OCI-LY7 (cell line): ENCODE measurements around the gene ACOXL. TPM values are rescaled to one million over a fixed set of nuclear protein-coding genes. Genes with fewer than 3 reads are reported as not detected.

ENCODE experiments used
- BruUV-seq: library from RNA; stranded (reverse); fragments of 400-500 nt; replicated peaks from 2 replicates; lab custom pipeline; 2021; lab: Mats Ljungman, UMichigan
- CTCF ChIA-PET: fragments of 300-600 bp; sonication (Branson Sonifier 250); formaldehyde crosslinking; loops from one replicate; lab custom pipeline; 2022; ENCODE audit warnings: antibody characterized with exemption; ENCODE audit not compliant: unreplicated experiment; lab: Charles Lee
- POLR2A ChIA-PET: fragments of 300-600 bp; sonication (Branson Sonifier 250); formaldehyde crosslinking; loops from one replicate; lab custom pipeline; 2022; ENCODE audit warnings: antibody characterized with exemption; lab: Charles Lee
- DNase-seq: peaks from one replicate; pipeline ENCODE4 v3.0.0-alpha.2; 2015; ENCODE audit warnings: low spot score
- H2AFZ ChIP-seq: fragments of 200-600 bp; sonication (generic), shearing (Covaris generic); 2 replicates; pipeline ENCODE4 v1.6.1; 2014; ENCODE audit warnings: mild to moderate bottlenecking, antibody characterized with exemption, low read length, moderate library complexity
- H3K27ac ChIP-seq: fragments of 200-600 bp; sonication (generic); 2 replicates; pipeline ENCODE4 v1.5.1; 2014; ENCODE audit warnings: mixed run types, low read depth, mild to moderate bottlenecking, moderate library complexity, low read length, inconsistent platforms; ENCODE audit not compliant: poor library complexity, severe bottlenecking
- H3K36me3 ChIP-seq: fragments of 200-600 bp; sonication (generic); 2 replicates; pipeline ENCODE4 v1.6.1; 2014; ENCODE audit warnings: mild to moderate bottlenecking, antibody characterized with exemption, low read length, moderate library complexity, mixed read lengths; ENCODE audit not compliant: insufficient read depth
- H3K4me1 ChIP-seq: fragments of 200-600 bp; sonication (generic); 2 replicates; pipeline ENCODE4 v1.5.1; 2014; ENCODE audit warnings: mild to moderate bottlenecking, low read length; ENCODE audit not compliant: insufficient read depth, poor library complexity, severe bottlenecking
- H3K4me2 ChIP-seq: fragments of 200-600 bp; sonication (generic); 2 replicates; pipeline ENCODE4 v1.6.1; 2014; ENCODE audit warnings: mild to moderate bottlenecking, low read length
- H3K4me3 ChIP-seq: fragments of 200-600 bp; sonication (generic); 2 replicates; pipeline ENCODE4 v1.5.1; 2014; ENCODE audit warnings: mild to moderate bottlenecking, low read depth, low read length; ENCODE audit not compliant: poor library complexity, severe bottlenecking
- H3K79me2 ChIP-seq: fragments of 200-600 bp; sonication (generic); 2 replicates; pipeline ENCODE4 v1.6.1; 2016; ENCODE audit warnings: low read depth, mild to moderate bottlenecking, low read length, moderate library complexity, mixed read lengths; ENCODE audit not compliant: insufficient read depth
- H3K9me2 ChIP-seq: fragments of 200-600 bp; sonication (generic); 2 replicates; pipeline ENCODE4 v1.6.1; 2016; ENCODE audit warnings: mild to moderate bottlenecking, low read length, mixed read lengths; ENCODE audit not compliant: insufficient read depth
- H3K9me3 ChIP-seq: fragments of 200-600 bp; sonication (generic); 2 replicates; pipeline ENCODE4 v1.6.1; 2014; ENCODE audit warnings: mild to moderate bottlenecking, mixed run types, low read length, mixed read lengths
- H4K20me1 ChIP-seq: fragments of 200-600 bp; sonication (generic); 2 replicates; pipeline ENCODE4 v1.6.1; 2014; ENCODE audit warnings: mild to moderate bottlenecking, antibody characterized with exemption, low read length, moderate library complexity, mixed read lengths; ENCODE audit not compliant: insufficient read depth
- EZH2phosphoT487 ChIP-seq: fragments of 200-600 bp; sonication (generic); IDR thresholded peaks from 2 replicates; pipeline ENCODE4 v1.6.1; 2018; ENCODE audit warnings: low read depth, borderline replicate concordance, mild to moderate bottlenecking, mixed run types, antibody characterized with exemption, low read length, moderate library complexity, mixed read lengths
- intact Hi-C: fragments of 100-400 bp; cut with micrococcal nuclease; formaldehyde crosslinking; loops from one replicate; pipeline ENCODE4 v1.10.0; 2022; ENCODE audit not compliant: unreplicated experiment
- total RNA-seq, 2 experiments: library from RNA; depleted of rRNA in 1 of 2; stranded (reverse); fragments of >200 nt in 1 of 2; shearing (Covaris generic) in 1 of 2; gene quantifications; 2 replicates each; pipeline ENCODE4 v1.2.3, GENCODE V29; 2014 to 2022
- TF ChIP-seq, protein P1 (sequence below): fragments of 200-600 bp; sonication (generic); conservative IDR thresholded peaks from 2 replicates; pipeline ENCODE4 v1.5.1; 2014; ENCODE audit warnings: mild to moderate bottlenecking, antibody characterized with exemption, low read length, moderate library complexity, mixed read lengths

The ACOXL gene
- total RNA-seq, 2 experiments from 2014 or later = 1.4 TPM; not detected in 1

DNA sequence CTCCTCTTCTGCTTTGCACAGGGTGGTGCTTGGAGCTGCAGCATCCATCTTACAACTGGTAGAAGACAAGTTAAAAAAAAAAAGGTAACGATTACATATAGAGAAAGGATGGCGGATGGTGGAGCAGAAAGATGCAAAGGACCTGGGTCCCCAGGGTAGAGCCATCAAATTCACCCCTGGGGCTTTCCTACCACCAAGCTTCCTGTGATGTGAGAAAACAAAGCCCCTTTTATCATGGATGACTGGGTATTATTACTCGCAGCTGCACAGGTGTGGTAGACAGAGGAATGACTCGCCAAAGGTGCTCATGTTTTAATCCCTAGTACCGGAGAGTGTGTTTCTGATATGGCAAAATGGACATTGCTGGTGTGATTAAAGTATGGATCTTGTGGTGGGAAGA lies 1.3 kb upstream of the ACOXL start:
- H3K79me2 ChIP-seq = no peaks in the 10 kb centered on the region
- ChIA-PET POLR2A (no interaction called here), CTCF (interaction anchor here (0.5 kb wide), 1 partner anchor 516 kb away, joined by 4 read pairs; no protein-coding TSS in a partner anchor)
- H3K9me2 ChIP-seq = no peaks in the 10 kb centered on the region
- H3K4me3 ChIP-seq = no peak overlapping the region
- H3K27ac ChIP-seq = no peak overlapping the region
- H2AFZ ChIP-seq = no peak overlapping the region
- no peaks in the 10 kb centered on the region for H3K9me3 ChIP-seq
- BruUV-seq = no TSS peak
- H4K20me1 ChIP-seq = no peaks in the 10 kb centered on the region
- intact Hi-C loops = no loop called here
- peak overlapping the region; percentile 28; the same call in 1 of the 2 replicates for H3K4me2 ChIP-seq
- H3K36me3 ChIP-seq = no peaks in the 10 kb centered on the region
- peak; percentile 39 for DNase-seq
- TF ChIP-seq EZH2phosphoT487 = no peak
- TF ChIP-seq, protein P1, sequence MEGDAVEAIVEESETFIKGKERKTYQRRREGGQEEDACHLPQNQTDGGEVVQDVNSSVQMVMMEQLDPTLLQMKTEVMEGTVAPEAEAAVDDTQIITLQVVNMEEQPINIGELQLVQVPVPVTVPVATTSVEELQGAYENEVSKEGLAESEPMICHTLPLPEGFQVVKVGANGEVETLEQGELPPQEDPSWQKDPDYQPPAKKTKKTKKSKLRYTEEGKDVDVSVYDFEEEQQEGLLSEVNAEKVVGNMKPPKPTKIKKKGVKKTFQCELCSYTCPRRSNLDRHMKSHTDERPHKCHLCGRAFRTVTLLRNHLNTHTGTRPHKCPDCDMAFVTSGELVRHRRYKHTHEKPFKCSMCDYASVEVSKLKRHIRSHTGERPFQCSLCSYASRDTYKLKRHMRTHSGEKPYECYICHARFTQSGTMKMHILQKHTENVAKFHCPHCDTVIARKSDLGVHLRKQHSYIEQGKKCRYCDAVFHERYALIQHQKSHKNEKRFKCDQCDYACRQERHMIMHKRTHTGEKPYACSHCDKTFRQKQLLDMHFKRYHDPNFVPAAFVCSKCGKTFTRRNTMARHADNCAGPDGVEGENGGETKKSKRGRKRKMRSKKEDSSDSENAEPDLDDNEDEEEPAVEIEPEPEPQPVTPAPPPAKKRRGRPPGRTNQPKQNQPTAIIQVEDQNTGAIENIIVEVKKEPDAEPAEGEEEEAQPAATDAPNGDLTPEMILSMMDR = no peak
- H3K4me1 ChIP-seq = peaks cover 12% of the 10 kb centered on the region

DNA sequence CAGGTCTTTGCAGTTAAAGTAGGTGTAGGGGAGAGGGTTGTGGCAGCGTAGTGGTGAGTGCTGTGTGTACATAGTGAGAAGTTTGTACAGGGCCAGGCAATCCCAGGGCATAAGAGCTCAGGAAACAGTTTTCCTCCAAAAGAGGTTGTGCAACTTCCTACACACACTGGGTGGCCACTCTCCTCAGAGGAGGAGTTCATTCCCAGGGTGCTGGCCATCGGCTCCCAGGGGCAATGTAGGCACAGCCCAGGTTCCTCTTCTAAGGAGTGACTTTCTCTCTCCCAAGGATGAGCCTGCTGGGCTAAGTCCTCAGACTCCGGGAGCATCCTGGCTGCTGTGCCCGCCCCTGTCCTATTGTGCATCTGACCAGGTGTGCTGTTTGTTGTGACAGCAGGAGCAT lies 3.0 kb downstream of the ACOXL start:
- H4K20me1 ChIP-seq = no peaks in the 10 kb centered on the region
- H3K4me1 ChIP-seq = peaks cover 12% of the 10 kb centered on the region
- no peak for TF ChIP-seq EZH2phosphoT487
- TF ChIP-seq, protein P1 = no peak
- intact Hi-C loops = no loop called here
- H2AFZ ChIP-seq = no peak overlapping the region
- no peak overlapping the region for H3K4me2 ChIP-seq
- H3K9me3 ChIP-seq = no peaks in the 10 kb centered on the region
- no peak overlapping the region for H3K27ac ChIP-seq
- ChIA-PET POLR2A (no interaction called here), CTCF (no interaction called here)
- no peak for DNase-seq
- no peaks in the 10 kb centered on the region for H3K9me2 ChIP-seq
- no peak overlapping the region for H3K4me3 ChIP-seq
- no TSS peak for BruUV-seq
- no peaks in the 10 kb centered on the region for H3K79me2 ChIP-seq
- H3K36me3 ChIP-seq = no peaks in the 10 kb centered on the region

DNA sequence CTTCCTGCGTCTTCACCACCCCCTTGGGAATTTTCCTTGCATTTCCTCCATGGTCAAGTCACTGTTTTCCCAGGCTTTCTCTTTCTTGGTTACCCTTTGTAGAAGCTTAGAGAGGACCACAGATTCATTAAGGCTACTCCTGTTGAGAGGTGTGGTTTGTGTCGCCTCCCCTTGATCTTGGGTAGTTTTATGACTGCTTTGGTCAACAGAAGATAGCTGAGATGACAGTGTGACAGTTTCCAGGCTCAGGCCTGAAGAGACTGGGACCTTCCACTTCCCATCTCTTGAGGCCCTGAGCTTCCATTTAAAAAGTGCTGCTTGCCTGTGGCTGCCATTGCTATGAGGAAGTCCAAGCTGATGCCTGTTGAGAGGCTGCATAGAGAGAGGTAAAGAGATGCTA lies 5.4 kb downstream of the ACOXL start:
- no peaks in the 10 kb centered on the region for H3K4me1 ChIP-seq
- no peaks in the 10 kb centered on the region for H3K9me2 ChIP-seq
- CTCF ChIA-PET = no interaction called here
- no peak overlapping the region for H3K4me3 ChIP-seq
- no peak for TF ChIP-seq EZH2phosphoT487
- TF ChIP-seq, protein P1 = no peak
- no peak overlapping the region for H2AFZ ChIP-seq
- H3K27ac ChIP-seq = no peak overlapping the region
- intact Hi-C loops = no loop called here
- BruUV-seq = no TSS peak
- H3K9me3 ChIP-seq = no peaks in the 10 kb centered on the region
- no peaks in the 10 kb centered on the region for H4K20me1 ChIP-seq
- H3K4me2 ChIP-seq = no peak overlapping the region
- POLR2A ChIA-PET = no interaction called here
- H3K79me2 ChIP-seq = no peaks in the 10 kb centered on the region
- no peak for DNase-seq
- no peaks in the 10 kb centered on the region for H3K36me3 ChIP-seq
